ENCODE measurements around the gene FLT3LG. TPM values are rescaled to one million over a fixed set of nuclear protein-coding genes. Genes with fewer than 3 reads are reported as not detected.
A peak's percentile ranks its signal among the peaks of the same experiment; 100 is the strongest.

FLT3LG gene
- total and polyA plus RNA-seq, 9 of the 15 experiments (the other 6 are each of a cell fraction or from before 2014, with no cell fraction given): 0.31 to 6.4 (median 1.1) TPM

DNA sequence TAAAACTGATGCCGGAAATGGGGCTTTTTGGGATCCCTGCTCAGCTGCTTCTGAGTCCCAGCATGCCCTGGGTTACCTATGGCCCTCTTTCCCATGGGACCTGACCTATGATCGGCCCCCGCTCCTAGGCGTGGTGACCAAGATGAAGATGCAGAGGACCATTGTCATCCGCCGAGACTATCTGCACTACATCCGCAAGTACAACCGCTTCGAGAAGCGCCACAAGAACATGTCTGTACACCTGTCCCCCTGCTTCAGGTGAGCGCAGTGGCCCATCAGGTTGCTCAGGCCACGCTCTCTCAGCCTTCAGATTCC is 23.7 kb downstream of the FLT3LG start (continued):
- TF ChIP-seq, protein P1, sequence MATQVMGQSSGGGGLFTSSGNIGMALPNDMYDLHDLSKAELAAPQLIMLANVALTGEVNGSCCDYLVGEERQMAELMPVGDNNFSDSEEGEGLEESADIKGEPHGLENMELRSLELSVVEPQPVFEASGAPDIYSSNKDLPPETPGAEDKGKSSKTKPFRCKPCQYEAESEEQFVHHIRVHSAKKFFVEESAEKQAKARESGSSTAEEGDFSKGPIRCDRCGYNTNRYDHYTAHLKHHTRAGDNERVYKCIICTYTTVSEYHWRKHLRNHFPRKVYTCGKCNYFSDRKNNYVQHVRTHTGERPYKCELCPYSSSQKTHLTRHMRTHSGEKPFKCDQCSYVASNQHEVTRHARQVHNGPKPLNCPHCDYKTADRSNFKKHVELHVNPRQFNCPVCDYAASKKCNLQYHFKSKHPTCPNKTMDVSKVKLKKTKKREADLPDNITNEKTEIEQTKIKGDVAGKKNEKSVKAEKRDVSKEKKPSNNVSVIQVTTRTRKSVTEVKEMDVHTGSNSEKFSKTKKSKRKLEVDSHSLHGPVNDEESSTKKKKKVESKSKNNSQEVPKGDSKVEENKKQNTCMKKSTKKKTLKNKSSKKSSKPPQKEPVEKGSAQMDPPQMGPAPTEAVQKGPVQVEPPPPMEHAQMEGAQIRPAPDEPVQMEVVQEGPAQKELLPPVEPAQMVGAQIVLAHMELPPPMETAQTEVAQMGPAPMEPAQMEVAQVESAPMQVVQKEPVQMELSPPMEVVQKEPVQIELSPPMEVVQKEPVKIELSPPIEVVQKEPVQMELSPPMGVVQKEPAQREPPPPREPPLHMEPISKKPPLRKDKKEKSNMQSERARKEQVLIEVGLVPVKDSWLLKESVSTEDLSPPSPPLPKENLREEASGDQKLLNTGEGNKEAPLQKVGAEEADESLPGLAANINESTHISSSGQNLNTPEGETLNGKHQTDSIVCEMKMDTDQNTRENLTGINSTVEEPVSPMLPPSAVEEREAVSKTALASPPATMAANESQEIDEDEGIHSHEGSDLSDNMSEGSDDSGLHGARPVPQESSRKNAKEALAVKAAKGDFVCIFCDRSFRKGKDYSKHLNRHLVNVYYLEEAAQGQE (IDR thresholded peaks at IDR 0.05; ENCODE audit: borderline replicate concordance): no peak
- TF ChIP-seq, protein P1 (CRISPR knock-in tag; IDR thresholded peaks at IDR 0.05; ENCODE audit: low read depth): no peak
- TF ChIP-seq HEY1 (CRISPR knock-in tag; IDR thresholded peaks at IDR 0.05; ENCODE audit: borderline replicate concordance) (no peak), RBFOX2 (IDR thresholded peaks at IDR 0.05; ENCODE audit: low read depth, low read length) (peak; percentile 22; the same call in 1 of the 2 replicates), ZBTB8A (IDR thresholded peaks at IDR 0.05; ENCODE audit: partially characterized antibody) (no peak), IRF2 (CRISPR knock-in tag; IDR thresholded peaks at IDR 0.05) (peak; percentile 60; the same call in 1 of the 2 replicates)
- TF ChIP-seq, protein P2, sequence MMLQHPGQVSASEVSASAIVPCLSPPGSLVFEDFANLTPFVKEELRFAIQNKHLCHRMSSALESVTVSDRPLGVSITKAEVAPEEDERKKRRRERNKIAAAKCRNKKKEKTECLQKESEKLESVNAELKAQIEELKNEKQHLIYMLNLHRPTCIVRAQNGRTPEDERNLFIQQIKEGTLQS (IDR thresholded peaks at IDR 0.05): no peak
- TF ChIP-seq, protein P2 (CRISPR knock-in tag; conservative IDR thresholded peaks at IDR 0.05): no peak
